Measurements from ENCODE around the gene SVEP1. TPM values are rescaled to one million over a fixed set of nuclear protein-coding genes. Genes with fewer than 3 reads are reported as not detected.

The SVEP1 gene
- polyA plus RNA-seq, 3 donors, result under 0.01 TPM; not detected in 2

DNA sequence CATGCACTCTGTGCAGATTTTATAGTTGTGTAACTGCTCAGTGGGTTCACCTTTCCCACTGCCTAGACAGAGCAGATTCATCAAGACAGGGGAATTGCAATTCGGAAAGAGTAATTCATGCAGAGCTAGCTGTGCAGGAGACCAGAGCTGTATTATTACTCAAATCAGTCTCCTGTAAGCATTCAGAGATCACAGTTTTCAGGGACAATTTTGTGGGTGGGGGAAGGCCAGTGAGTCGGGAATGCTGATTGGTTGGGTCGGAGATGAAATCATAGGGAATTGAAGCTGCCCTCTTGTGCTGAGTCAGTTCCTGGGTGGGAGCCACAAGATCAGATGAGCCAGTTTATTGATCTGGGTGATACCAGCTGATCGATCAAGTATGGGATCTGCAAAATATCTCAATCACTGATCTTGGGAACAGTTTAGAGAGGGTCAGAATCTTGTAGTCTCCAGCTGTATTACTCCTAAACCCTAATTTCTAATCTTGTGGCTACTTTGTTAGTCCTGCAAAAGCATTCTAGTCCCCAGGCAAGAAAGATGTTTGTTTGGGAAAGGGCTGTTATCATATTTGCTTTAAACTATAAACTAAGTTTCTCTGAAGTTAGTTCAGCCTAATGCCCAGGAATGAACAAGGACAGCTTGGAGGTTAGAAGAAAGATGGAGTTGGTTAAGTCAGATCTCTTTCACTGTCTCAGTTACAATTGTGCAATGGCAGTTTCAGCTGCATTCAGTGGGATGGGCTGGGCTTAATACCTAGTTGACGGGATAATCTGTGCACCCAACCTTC is 12.7 kb upstream of the SVEP1 start:
- Mint-ChIP-seq H3K27ac (no peak overlapping the region), H3K4me1 (no peaks in the 10 kb centered on the region), H3K4me3 (no peak overlapping the region), H3K36me3 (no peaks in the 10 kb centered on the region), H3K27me3 (ENCODE audit: low read depth in 3 of 3) (peaks cover 0 to 7% (median 6%) of the 10 kb centered on the region in 3 donors), H3K9me3 (peaks cover 6 to 33% (median 14%) of the 10 kb centered on the region in 7 donors)
- H3K9me3 ChIP-seq (replicated peaks in 1 of 2; ENCODE audit: control insufficient read depth in 1 of 2, insufficient read depth in 1 of 2, low read length in 2 of 2), result peaks cover 4 to 10% of the 10 kb centered on the region in 2 donors
- H3K27me3 ChIP-seq (ENCODE audit: control insufficient read depth in 2 of 2, insufficient read depth in 2 of 2, low read length in 2 of 2), result no peaks in the 10 kb centered on the region
- H3K27ac ChIP-seq (ENCODE audit: low read depth in 1 of 2, low read length in 2 of 2), result no peak overlapping the region
- no peaks in the 10 kb centered on the region for H4K20me1 ChIP-seq (ENCODE audit: insufficient read depth, low read length)
- H3K79me2 ChIP-seq (ENCODE audit: insufficient read depth, low read length), result no peaks in the 10 kb centered on the region
- H3K4me2 ChIP-seq (replicated peaks; ENCODE audit: extremely low read depth, low read length, poor library complexity, severe bottlenecking), result no peak overlapping the region
- no peaks in the 10 kb centered on the region for H3K4me1 ChIP-seq (ENCODE audit: control insufficient read depth in 1 of 2, insufficient read depth in 2 of 2, low read length in 2 of 2)
- DNase-seq, result no peak
- intact Hi-C loops (cut with micrococcal nuclease), result no loop called here
- TF ChIP-seq, protein P1, sequence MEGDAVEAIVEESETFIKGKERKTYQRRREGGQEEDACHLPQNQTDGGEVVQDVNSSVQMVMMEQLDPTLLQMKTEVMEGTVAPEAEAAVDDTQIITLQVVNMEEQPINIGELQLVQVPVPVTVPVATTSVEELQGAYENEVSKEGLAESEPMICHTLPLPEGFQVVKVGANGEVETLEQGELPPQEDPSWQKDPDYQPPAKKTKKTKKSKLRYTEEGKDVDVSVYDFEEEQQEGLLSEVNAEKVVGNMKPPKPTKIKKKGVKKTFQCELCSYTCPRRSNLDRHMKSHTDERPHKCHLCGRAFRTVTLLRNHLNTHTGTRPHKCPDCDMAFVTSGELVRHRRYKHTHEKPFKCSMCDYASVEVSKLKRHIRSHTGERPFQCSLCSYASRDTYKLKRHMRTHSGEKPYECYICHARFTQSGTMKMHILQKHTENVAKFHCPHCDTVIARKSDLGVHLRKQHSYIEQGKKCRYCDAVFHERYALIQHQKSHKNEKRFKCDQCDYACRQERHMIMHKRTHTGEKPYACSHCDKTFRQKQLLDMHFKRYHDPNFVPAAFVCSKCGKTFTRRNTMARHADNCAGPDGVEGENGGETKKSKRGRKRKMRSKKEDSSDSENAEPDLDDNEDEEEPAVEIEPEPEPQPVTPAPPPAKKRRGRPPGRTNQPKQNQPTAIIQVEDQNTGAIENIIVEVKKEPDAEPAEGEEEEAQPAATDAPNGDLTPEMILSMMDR (IDR thresholded peaks at IDR 0.05), result no peak
- WGBS (ENCODE audit: insufficient coverage), result 100% methylated on average over 3 of the region's 5 CpGs
- no peak overlapping the region for H3K9ac ChIP-seq (ENCODE audit: insufficient read depth, low read length, poor library complexity, severe bottlenecking)
- H2AFZ ChIP-seq (ENCODE audit: insufficient read depth, low read depth, low read length, poor library complexity, severe bottlenecking), result no peak overlapping the region
- H3K4me3 ChIP-seq (replicated peaks in 1 of 3; ENCODE audit: low read depth in 2 of 3, low read length in 3 of 3), result no peak overlapping the region
- no peaks in the 10 kb centered on the region for H3K36me3 ChIP-seq (replicated peaks in 1 of 2; ENCODE audit: control insufficient read depth in 1 of 2, insufficient read depth in 2 of 2, low read length in 2 of 2)

DNA sequence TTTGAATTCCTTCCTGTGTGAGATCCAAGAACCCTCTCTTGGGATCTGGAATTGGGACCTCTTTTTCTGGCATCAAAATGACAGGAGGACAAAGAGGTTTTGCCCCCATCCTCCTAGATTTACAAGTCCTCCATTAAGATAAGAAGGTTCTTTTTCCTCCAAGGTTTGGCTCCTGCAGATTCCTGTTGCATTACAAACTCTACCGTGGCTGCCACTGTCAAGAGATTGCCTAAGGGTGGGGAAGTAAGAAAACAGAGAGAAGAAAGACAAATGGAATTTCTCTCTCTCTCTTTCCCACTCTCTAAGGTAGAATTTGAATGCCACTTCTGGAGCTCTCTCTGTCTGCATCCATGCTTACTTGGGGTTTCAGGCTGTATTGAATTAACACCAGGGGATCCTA is 12.0 kb upstream of the SVEP1 start:
- Histone ChIP-seq H3K9ac (ENCODE audit: insufficient read depth, low read length, poor library complexity, severe bottlenecking) (no peak overlapping the region), H3K4me1 (ENCODE audit: control insufficient read depth in 1 of 2, insufficient read depth in 2 of 2, low read length in 2 of 2) (no peaks in the 10 kb centered on the region), H3K4me3 (replicated peaks in 1 of 3; ENCODE audit: low read depth in 2 of 3, low read length in 3 of 3) (no peak overlapping the region), H3K4me2 (replicated peaks; ENCODE audit: extremely low read depth, low read length, poor library complexity, severe bottlenecking) (no peak overlapping the region), H2AFZ (ENCODE audit: insufficient read depth, low read depth, low read length, poor library complexity, severe bottlenecking) (no peak overlapping the region), H3K36me3 (replicated peaks in 1 of 2; ENCODE audit: control insufficient read depth in 1 of 2, insufficient read depth in 2 of 2, low read length in 2 of 2) (no peaks in the 10 kb centered on the region), H3K27ac (ENCODE audit: low read depth in 1 of 2, low read length in 2 of 2) (no peak overlapping the region), H3K27me3 (ENCODE audit: control insufficient read depth in 2 of 2, insufficient read depth in 2 of 2, low read length in 2 of 2) (no peaks in the 10 kb centered on the region), H3K79me2 (ENCODE audit: insufficient read depth, low read length) (no peaks in the 10 kb centered on the region), H4K20me1 (ENCODE audit: insufficient read depth, low read length) (no peaks in the 10 kb centered on the region), H3K9me3 (replicated peaks in 1 of 2; ENCODE audit: control insufficient read depth in 1 of 2, insufficient read depth in 1 of 2, low read length in 2 of 2) (peaks cover 4% of the 10 kb centered on the region in 2 donors)
- Mint-ChIP-seq H3K27ac (no peak overlapping the region), H3K27me3 (ENCODE audit: low read depth in 3 of 3) (peaks cover 1 to 7% (median 7%) of the 10 kb centered on the region in 3 donors), H3K4me1 (no peaks in the 10 kb centered on the region), H3K9me3 (peaks cover 7 to 33% (median 14%) of the 10 kb centered on the region in 7 donors), H3K4me3 (no peak overlapping the region), H3K36me3 (no peaks in the 10 kb centered on the region)
- TF ChIP-seq, protein P1 (IDR thresholded peaks at IDR 0.05), result no peak
- no peak for DNase-seq
- intact Hi-C loops (cut with micrococcal nuclease), result no loop called here
- WGBS (ENCODE audit: insufficient coverage), result no CpG with 5 or more reads among the region's 1 CpG

All from CD14-positive monocyte (primary cell).